CD4-positive, CD25-positive, alpha-beta regulatory T cell (primary cell): ENCODE data around the gene POLD4. TPM values are rescaled to one million over a fixed set of nuclear protein-coding genes. Genes with fewer than 3 reads are reported as not detected.

Experiments used
- ATAC-seq, 2 donors: fragments of 150-1000 bp; cut with Tn5 transposase; one replicate each; pipeline ENCODE4 v1.10.0; 2021; ENCODE audit warnings: low read depth in 2 of 2, moderate number of reproducible peaks in 2 of 2, moderate library complexity in 1 of 2
- DNase-seq, 3 donors: peaks; one replicate each; pipeline versions ENCODE4 v3.0.0 to v3.0.0-alpha.2; 2012 to 2022; ENCODE audit warnings: mixed read lengths in 1 of 3
- H3K27ac ChIP-seq: one replicate; pipeline ENCODE4 v1.7.0; 2013; ENCODE audit warnings: mild to moderate bottlenecking, low read length; ENCODE audit not compliant: insufficient read depth, poor library complexity, severe bottlenecking
- H3K27me3 ChIP-seq: one replicate; pipeline ENCODE4 v1.7.0; 2013; ENCODE audit warnings: low read length; ENCODE audit not compliant: control insufficient read depth, insufficient read depth
- H3K36me3 ChIP-seq: one replicate; pipeline ENCODE4 v1.7.0; 2013; ENCODE audit warnings: mild to moderate bottlenecking, low read length, moderate library complexity; ENCODE audit not compliant: control insufficient read depth, insufficient read depth
- H3K4me1 ChIP-seq: 2 replicates; pipeline ENCODE4 v1.7.0; 2013; ENCODE audit warnings: mild to moderate bottlenecking, low read length; ENCODE audit not compliant: insufficient read depth, control insufficient read depth, poor library complexity, severe bottlenecking
- H3K4me3 ChIP-seq: one replicate; pipeline ENCODE4 v1.7.0; 2013; ENCODE audit warnings: low read depth, mild to moderate bottlenecking, low read length, moderate library complexity
- H3K9me3 ChIP-seq, 2 experiments: 1 replicate in 1 of 2; 2 replicates in 1 of 2; pipeline ENCODE4 v1.7.0; 2013; ENCODE audit warnings: low read length in 2 of 2, mild to moderate bottlenecking in 1 of 2, moderate library complexity in 1 of 2; ENCODE audit not compliant: control insufficient read depth in 2 of 2
- H3K27ac Mint-ChIP-seq, 3 donors: one replicate each; pipeline ENCODE4 v1.8.0; 2020 to 2022; ENCODE audit warnings: mild to moderate bottlenecking in 3 of 3, mixed read lengths in 3 of 3, moderate library complexity in 2 of 3
- H3K27me3 Mint-ChIP-seq: one replicate; pipeline ENCODE4 v1.8.0; 2022; ENCODE audit warnings: mild to moderate bottlenecking, mixed read lengths
- H3K36me3 Mint-ChIP-seq: one replicate; pipeline ENCODE4 v1.8.0; 2020; ENCODE audit warnings: mixed read lengths
- H3K4me1 Mint-ChIP-seq, 4 donors: one replicate each; pipeline ENCODE4 v1.8.0; 2020 to 2022; ENCODE audit warnings: mixed read lengths in 4 of 4, mild to moderate bottlenecking in 1 of 4
- H3K4me3 Mint-ChIP-seq, 4 donors: one replicate each; pipeline ENCODE4 v1.8.0; 2020 to 2022; ENCODE audit warnings: mild to moderate bottlenecking in 4 of 4, mixed read lengths in 4 of 4, moderate library complexity in 3 of 4
- H3K9me3 Mint-ChIP-seq, 7 donors: one replicate each; pipeline ENCODE4 v1.8.0; 2020 to 2022; ENCODE audit warnings: mixed read lengths in 7 of 7, mild to moderate bottlenecking in 3 of 7, moderate library complexity in 2 of 7
- polyA plus RNA-seq, 4 donors: library from polyadenylated mRNA; unstranded; fragments of 300-500 nt; fragmentation: Illumina TruSeq; gene quantifications; one replicate each; pipeline ENCODE4 v1.2.3, GENCODE V29; 2021
- total RNA-seq: library from RNA; stranded (reverse); gene quantifications from one replicate; pipeline ENCODE4 v1.2.3, GENCODE V29; 2022

POLD4 gene
- total and polyA plus RNA-seq, 5 donors from 2014 or later, result 60.6 to 127 (median 117) TPM

DNA sequence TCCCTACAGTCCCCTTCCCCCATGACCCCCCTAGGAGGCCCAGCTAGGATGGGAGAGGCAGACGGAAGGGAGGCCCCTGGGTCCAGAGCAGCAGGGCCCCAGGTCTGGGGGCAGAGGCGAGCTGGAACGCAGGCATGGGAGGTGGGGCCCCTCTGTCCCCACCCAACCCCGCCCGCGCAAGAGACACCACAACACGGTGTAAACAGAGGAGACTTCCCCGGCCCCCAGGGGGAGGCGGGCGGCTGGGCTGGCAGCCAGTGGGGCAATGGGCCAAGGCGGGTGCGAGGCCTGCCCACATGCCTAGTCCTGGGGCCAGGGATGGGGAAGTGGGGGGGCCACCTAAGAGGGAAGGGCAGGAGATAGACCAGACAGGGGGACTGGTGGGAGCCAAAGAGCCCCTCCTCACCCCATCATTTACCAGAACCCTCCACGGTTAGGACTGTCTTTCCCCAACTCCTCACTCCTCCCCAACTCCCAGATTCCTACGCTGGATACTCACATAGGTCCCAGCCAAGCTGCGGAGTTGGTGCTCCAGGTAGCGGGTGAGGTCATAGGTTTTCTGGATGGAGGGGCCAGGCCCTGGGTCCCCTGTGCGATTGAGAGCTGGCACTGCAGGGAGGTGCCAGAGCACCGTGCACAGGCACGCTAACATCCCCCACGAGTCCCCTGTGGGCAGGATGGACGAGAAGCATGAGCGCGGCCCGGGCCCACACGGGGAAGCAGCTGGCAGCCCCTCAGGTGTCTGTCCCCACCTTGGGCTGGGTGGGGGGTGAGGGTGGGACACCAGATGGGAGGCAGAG is 13.8 kb upstream of the POLD4 start:
- Mint-ChIP-seq H3K4me1 (peaks cover 10 to 73% (median 41%) of the 10 kb centered on the region in 4 donors), H3K36me3 (peaks cover 7% of the 10 kb centered on the region), H3K4me3 (no peak overlapping the region), H3K27me3 (peaks cover 30% of the 10 kb centered on the region), H3K9me3 (no peaks in the 10 kb centered on the region), H3K27ac (peak overlapping the region in 2 of 3 donors; percentile 62 to 72)
- no peak for DNase-seq
- H3K4me3 ChIP-seq, result no peak overlapping the region
- no peak for ATAC-seq
- no peaks in the 10 kb centered on the region for H3K36me3 ChIP-seq
- H3K9me3 ChIP-seq, result no peaks in the 10 kb centered on the region
- no peak overlapping the region for H3K27ac ChIP-seq
- H3K27me3 ChIP-seq, result no peaks in the 10 kb centered on the region
- H3K4me1 ChIP-seq, result peaks cover 27% of the 10 kb centered on the region

DNA sequence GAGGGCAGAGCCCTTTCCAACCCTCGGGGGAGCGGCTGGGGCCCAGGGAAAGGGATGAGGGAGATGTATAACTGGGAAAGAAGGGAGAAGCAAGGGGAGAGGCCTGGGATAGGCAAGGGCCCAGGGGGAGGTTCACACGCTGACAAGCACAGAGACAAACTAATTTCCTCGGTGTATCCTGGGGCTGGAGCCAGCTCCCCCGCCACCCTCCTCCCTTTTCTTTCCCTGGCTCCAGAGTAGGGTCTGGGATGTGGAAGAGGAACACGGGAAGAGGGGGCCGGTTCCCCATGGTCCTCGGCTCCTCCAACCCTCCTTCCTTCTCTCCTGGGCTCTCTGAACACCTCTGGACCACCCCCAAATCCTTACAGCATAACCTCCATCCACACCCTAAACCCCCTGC is 13.2 kb upstream of the POLD4 start:
- H3K27me3 ChIP-seq, result no peaks in the 10 kb centered on the region
- H3K4me3 ChIP-seq, result no peak overlapping the region
- no peaks in the 10 kb centered on the region for H3K9me3 ChIP-seq
- H3K36me3 ChIP-seq, result no peaks in the 10 kb centered on the region
- no peak overlapping the region for H3K27ac Mint-ChIP-seq
- no peak for ATAC-seq
- no peaks in the 10 kb centered on the region for H3K9me3 Mint-ChIP-seq
- peaks cover 27% of the 10 kb centered on the region for H3K27me3 Mint-ChIP-seq
- no peak overlapping the region for H3K27ac ChIP-seq
- peaks cover 15 to 69% (median 39%) of the 10 kb centered on the region in 4 donors for H3K4me1 Mint-ChIP-seq
- DNase-seq, result no peak
- H3K36me3 Mint-ChIP-seq, result peaks cover 7% of the 10 kb centered on the region
- peaks cover 21% of the 10 kb centered on the region for H3K4me1 ChIP-seq
- H3K4me3 Mint-ChIP-seq, result peak overlapping the region in 1 of 4 donors; percentile 78

DNA sequence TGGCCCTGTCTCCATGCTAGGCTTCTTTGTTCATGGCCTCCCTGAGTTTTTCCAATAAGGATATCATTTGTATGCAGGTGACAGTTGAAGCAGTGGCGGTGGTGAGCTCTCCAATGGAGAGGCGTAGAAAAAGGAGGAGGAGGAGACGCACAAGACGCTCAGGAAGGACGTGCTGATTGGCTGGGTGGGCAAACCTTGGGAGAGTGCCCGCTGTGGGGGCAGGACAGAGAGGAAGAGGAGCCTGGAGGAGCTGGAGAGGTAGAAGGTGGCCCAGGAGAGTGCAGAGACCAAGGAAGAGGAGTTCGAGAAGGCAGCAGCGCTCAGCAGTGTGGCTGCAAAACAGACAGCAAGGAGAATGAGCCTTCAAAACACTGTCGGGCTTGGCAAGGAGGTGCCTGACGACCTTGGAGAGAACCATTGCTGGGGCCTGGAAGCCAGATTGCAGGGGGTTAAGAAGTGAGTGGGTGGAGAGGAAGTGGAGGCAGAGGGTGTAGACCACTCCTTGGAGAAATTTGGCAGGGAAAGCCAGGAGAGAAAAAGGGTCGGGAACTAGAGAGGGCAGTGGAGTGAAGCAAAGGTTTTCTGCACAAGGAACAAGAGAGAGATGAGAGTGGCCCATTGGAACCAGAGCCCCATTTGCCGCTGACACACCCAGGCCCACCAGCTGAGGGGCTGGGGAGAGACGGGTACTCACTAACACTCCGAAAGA is 12.5 kb upstream of the POLD4 start:
- Mint-ChIP-seq H3K36me3 (peaks cover 7% of the 10 kb centered on the region), H3K27me3 (peaks cover 20% of the 10 kb centered on the region), H3K27ac (peak overlapping the region; percentile 25 to 72 (median 70)), H3K4me3 (peak overlapping the region in 1 of 4 donors; percentile 78), H3K4me1 (peaks cover 15 to 62% (median 36%) of the 10 kb centered on the region in 4 donors), H3K9me3 (no peaks in the 10 kb centered on the region)
- no peaks in the 10 kb centered on the region for H3K9me3 ChIP-seq
- H3K4me1 ChIP-seq, result peaks cover 14% of the 10 kb centered on the region
- no peaks in the 10 kb centered on the region for H3K36me3 ChIP-seq
- H3K4me3 ChIP-seq, result no peak overlapping the region
- no peak for ATAC-seq
- no peaks in the 10 kb centered on the region for H3K27me3 ChIP-seq
- H3K27ac ChIP-seq, result no peak overlapping the region
- DNase-seq, result no peak

DNA sequence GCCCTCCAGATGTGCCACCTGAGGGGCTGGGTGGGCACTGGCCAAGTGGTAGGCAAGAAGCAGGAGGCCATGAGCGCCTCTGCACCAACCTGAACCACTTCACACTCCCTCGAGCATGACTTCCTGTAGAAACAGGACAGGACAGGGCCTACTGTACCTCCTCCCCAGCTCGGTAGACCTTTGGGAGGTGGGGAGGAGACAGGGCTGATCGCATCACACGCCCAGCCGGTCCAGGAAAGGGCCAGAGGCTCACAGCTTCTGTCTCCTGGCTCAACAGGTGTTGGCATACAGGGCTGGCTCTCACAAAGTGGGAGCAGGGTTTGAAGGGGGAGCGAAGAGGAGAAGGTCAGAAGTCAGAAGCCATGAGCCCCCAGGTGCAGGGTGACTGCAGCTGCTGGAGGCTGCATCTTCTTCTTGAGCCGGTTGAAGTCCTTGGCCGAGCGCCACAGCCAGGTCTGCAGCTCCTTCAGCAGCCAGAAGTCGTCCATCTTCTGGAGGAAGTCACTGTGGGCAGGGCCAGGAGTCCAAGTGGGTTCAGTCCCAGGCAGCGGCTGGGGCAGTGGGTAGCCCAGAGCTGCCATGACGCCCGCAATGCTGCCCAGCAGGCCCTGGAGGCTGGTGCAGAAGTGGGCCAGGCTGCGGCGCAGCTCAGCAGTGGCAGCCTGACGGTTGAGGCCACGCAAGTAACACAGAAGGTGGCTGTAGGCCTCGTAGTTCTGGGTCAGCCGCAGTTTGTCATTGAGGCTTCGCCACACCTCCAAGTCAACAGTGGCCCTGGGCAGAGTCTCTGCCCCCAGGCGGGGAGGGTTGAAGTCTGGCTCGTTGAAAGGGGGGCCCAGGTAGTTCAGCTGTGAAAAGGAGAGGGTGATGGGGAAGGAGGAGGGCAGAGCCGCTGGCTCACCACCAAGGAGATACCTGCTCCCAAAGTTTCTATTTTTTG is 11.7 kb upstream of the POLD4 start:
- Mint-ChIP-seq H3K9me3 (no peaks in the 10 kb centered on the region), H3K36me3 (peaks cover 7% of the 10 kb centered on the region), H3K27me3 (peaks cover 16% of the 10 kb centered on the region), H3K4me1 (peaks cover 15 to 56% (median 34%) of the 10 kb centered on the region in 4 donors), H3K27ac (peak overlapping the region; percentile 6 to 75 (median 70)), H3K4me3 (peak overlapping the region in 1 of 4 donors; percentile 73)
- peaks cover 12% of the 10 kb centered on the region for H3K4me1 ChIP-seq
- no peaks in the 10 kb centered on the region for H3K9me3 ChIP-seq
- H3K4me3 ChIP-seq, result no peak overlapping the region
- H3K27me3 ChIP-seq, result no peaks in the 10 kb centered on the region
- no peak for ATAC-seq
- no peak overlapping the region for H3K27ac ChIP-seq
- no peaks in the 10 kb centered on the region for H3K36me3 ChIP-seq
- DNase-seq, result no peak

DNA sequence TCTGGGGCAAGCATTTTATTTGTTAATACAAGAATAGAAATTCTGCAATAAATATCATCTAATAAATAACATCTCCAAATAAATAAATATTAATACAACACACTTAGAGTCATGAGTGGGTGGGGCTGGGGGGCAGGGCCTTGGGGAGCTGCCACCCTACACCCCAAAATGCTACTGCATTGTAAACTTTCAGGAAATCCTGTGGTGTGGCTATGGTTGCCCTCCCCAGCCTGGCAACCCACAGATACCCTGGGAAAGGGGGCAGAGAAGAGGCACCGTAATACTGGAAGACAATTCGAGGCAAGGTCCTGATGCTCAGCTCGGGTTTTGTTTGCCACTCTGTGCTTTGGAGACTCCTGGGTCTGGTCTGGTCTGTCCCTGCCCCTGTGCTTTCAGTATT is 10.8 kb upstream of the POLD4 start:
- Mint-ChIP-seq H3K27me3 (peaks cover 11% of the 10 kb centered on the region), H3K9me3 (no peaks in the 10 kb centered on the region), H3K27ac (peak overlapping the region; percentile 6 to 75 (median 58)), H3K4me1 (peaks cover 15 to 48% (median 32%) of the 10 kb centered on the region in 4 donors), H3K36me3 (peaks cover 7% of the 10 kb centered on the region), H3K4me3 (peak overlapping the region in 1 of 4 donors; percentile 73)
- no peak for ATAC-seq
- no peaks in the 10 kb centered on the region for H3K36me3 ChIP-seq
- no peak overlapping the region for H3K4me3 ChIP-seq
- no peaks in the 10 kb centered on the region for H3K27me3 ChIP-seq
- H3K9me3 ChIP-seq, result no peaks in the 10 kb centered on the region
- H3K4me1 ChIP-seq, result peaks cover 12% of the 10 kb centered on the region
- H3K27ac ChIP-seq, result no peak overlapping the region
- no peak for DNase-seq

DNA sequence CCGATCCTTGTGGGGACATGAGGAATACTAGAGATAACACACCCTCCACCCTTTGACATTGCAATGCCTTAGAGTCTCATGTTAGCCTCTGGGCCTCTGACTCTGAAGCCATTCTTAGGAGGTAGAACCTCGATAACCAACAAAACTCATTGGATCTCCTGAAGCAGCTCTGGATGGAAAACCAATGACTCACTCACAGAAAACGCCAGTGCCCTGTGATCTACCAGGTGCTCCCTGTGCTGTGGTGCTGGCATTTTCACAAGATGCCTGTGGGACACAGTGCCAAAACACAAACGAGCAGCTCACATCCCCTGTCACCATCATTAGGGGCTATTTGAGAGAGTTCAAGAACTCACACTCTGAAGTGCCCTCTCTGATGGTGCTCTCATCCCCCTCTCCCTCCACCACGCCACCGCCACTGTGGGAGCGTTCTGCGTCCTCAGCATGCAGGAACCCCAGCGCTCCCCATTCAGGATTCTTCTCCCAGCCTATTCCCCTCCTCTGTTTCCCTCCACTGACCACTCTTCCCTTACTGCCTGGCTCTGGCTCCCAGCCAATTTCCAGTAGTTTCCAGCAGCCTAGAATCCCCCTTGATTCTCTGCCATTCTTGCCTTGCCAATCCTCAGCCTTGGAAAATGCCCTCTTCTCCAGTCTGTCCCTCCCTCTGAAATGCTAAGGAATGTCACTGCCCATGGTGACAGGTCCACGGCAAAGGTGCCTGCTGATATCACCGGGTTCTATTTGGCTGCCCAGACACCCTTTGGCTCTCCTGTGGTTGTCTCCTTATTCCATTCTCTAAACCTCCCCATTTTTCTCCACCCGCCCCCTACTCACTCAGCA is 4.7 kb upstream of the POLD4 start:
- DNase-seq, result no peak
- Mint-ChIP-seq H3K27me3 (peaks cover 9% of the 10 kb centered on the region), H3K27ac (peak overlapping the region in 1 of 3 donors; percentile 0), H3K36me3 (no peaks in the 10 kb centered on the region), H3K9me3 (no peaks in the 10 kb centered on the region), H3K4me1 (peaks cover 14 to 48% (median 28%) of the 10 kb centered on the region in 4 donors), H3K4me3 (no peak overlapping the region)
- H3K36me3 ChIP-seq, result no peaks in the 10 kb centered on the region
- H3K27ac ChIP-seq, result no peak overlapping the region
- no peaks in the 10 kb centered on the region for H3K9me3 ChIP-seq
- no peak for ATAC-seq
- no peak overlapping the region for H3K4me3 ChIP-seq
- H3K27me3 ChIP-seq, result no peaks in the 10 kb centered on the region
- H3K4me1 ChIP-seq, result peaks cover 35% of the 10 kb centered on the region
